Aorta (tissue), 5 donors: ENCODE results near the gene ASIC3. TPM values are rescaled to one million over a fixed set of nuclear protein-coding genes. Genes with fewer than 3 reads are reported as not detected.
A peak's percentile ranks its signal among the peaks of the same experiment; 100 is the strongest.

ENCODE experiments used
- ATAC-seq: fragments of 200-7000 bp; cut with Tn5 transposase; one replicate; pipeline ENCODE4 v1.9.1; 2022; ENCODE audit warnings: moderate library complexity; ENCODE audit not compliant: low FRiP score
- DNase-seq, 2 donors: peaks; one replicate each; pipeline ENCODE4 v3.0.0-alpha.2; 2020
- H3K27ac ChIP-seq, 2 donors: one replicate each; pipeline ENCODE4 v1.5.1; 2013; ENCODE audit warnings: low read length in 2 of 2, mild to moderate bottlenecking in 2 of 2, moderate library complexity in 2 of 2, control low read depth in 1 of 2, inconsistent platforms in 1 of 2, low read depth in 1 of 2
- H3K27me3 ChIP-seq, 2 donors: one replicate each; pipeline ENCODE4 v1.6.1; 2013; ENCODE audit warnings: control low read depth in 1 of 2, low read length in 1 of 2, mild to moderate bottlenecking in 1 of 2, moderate library complexity in 1 of 2; ENCODE audit not compliant: insufficient read depth in 2 of 2, control insufficient read depth in 1 of 2
- H3K36me3 ChIP-seq, 2 donors: one replicate each; pipeline ENCODE4 v1.6.1; 2013; ENCODE audit warnings: control low read depth in 1 of 2, low read length in 1 of 2, mild to moderate bottlenecking in 1 of 2; ENCODE audit not compliant: insufficient read depth in 2 of 2, control insufficient read depth in 1 of 2
- H3K4me1 ChIP-seq, 2 donors: one replicate each; pipeline ENCODE4 v1.6.1; 2013; ENCODE audit warnings: low read length in 2 of 2, control low read depth in 1 of 2, mild to moderate bottlenecking in 1 of 2, moderate library complexity in 1 of 2; ENCODE audit not compliant: insufficient read depth in 2 of 2, control insufficient read depth in 1 of 2
- H3K4me3 ChIP-seq, 2 donors: one replicate each; pipeline ENCODE4 v1.5.1; 2013; ENCODE audit warnings: low read length in 2 of 2, control low read depth in 1 of 2, mild to moderate bottlenecking in 1 of 2
- H3K9me3 ChIP-seq: one replicate; pipeline ENCODE4 v1.6.1; 2013; ENCODE audit warnings: mild to moderate bottlenecking, low read length; ENCODE audit not compliant: control insufficient read depth
- WGBS, 2 donors: extraction: QIAGEN DNeasy Blood & Tissue Kit; methylation state at CpG; one replicate each; pipeline ENCODE4 v1.1.7; 2013; 5-methylcytosine and 5-hydroxymethylcytosine counted together
- intact Hi-C, 2 donors: fragments of 100-400 bp; cut with DNase I; formaldehyde crosslinking; loops; one replicate each; pipeline versions ENCODE4 v1.14.2 to v1.15.0; 2022
- polyA plus RNA-seq, 2 donors: library from polyadenylated mRNA; stranded (reverse); fragments of 200-250 nt; gene quantifications; one replicate each; pipeline ENCODE4 v1.2.3, GENCODE V29; 2013
- total RNA-seq, 2 donors: library from RNA; stranded (reverse); fragmentation: NEBNext Ultra II Directional; extraction: Animal tissue kit (Norgen Biotek cat#: 25700); gene quantifications; one replicate each; pipeline ENCODE4 v1.2.1, GENCODE V29; 2021
- donor health status: healthy with polysubstance abuse.
- donor health status: Bipolar disorder and iron deficiency.
- donor health status: DM: no; HTN: no; CAD: no.
- donor health status: DM: no; HTN: no; CAD: no.
- donor health status: DM: yes; HTN: yes; CAD: no.

ASIC3 gene
- total and polyA plus RNA-seq, 4 donors: 1.7 to 7.1 (median 2.9) TPM; not detected in 1

DNA sequence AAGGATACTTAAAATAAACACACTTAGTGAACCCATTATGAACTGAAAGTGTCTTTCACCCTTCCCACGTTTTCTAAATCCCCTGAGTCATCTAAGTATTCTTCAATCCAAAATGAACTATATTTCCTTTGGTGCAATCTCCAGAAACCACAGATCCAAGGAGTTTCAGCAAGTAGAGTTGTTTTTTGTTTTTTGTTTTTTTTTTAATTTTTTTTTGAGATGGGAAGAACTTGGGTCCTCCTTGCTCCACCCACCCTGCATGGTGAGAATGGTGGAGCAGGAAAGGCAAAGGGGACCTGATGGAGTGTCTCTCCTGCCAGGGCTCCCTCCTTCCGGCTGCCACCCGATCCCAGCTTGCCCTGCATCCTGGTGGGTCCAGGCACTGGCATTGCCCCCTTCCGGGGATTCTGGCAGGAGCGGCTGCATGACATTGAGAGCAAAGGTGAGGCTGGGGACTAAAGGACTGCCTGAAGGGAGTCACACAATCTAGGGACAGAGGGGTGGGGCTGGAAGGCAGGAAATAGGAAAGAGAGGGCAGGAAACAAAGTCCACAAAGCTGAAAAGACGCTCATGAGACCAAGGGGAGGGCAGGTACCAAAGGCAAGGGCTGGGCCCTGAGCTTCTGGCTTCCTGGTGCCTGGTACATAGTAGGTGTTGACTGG, 36.2 kb upstream of the ASIC3 start:
- Histone ChIP-seq H3K4me3 (no peak overlapping the region), H3K27me3 (no peaks in the 10 kb centered on the region), H3K9me3 (no peaks in the 10 kb centered on the region), H3K27ac (no peak overlapping the region), H3K4me1 (no peaks in the 10 kb centered on the region), H3K36me3 (no peaks in the 10 kb centered on the region)
- DNase-seq (no peak), ATAC-seq (no peak)
- intact Hi-C loops: no loop called here
- 81 to 86% methylated on average over 6 of the region's 6 CpGs for WGBS, 2 donors

- no peaks in the 10 kb centered on the region for H3K27me3 ChIP-seq
- H3K27ac ChIP-seq: no peak overlapping the region
- DNase-seq (no peak), ATAC-seq (no peak)
- intact Hi-C loops: no loop called here
- no peak overlapping the region for H3K4me3 ChIP-seq
- H3K36me3 ChIP-seq: no peaks in the 10 kb centered on the region
- no peaks in the 10 kb centered on the region for H3K4me1 ChIP-seq
- 6 to 12% methylated on average over 23 of the region's 23 CpGs for WGBS, 2 donors
- H3K9me3 ChIP-seq: no peaks in the 10 kb centered on the region
Observed at GRCh38 chr7:151012911-151013347, 35.4 kb upstream of the ASIC3 start.

GRCh38 chr7:151013356-151013732, 35.0 kb upstream of the ASIC3 start:
- no peak for DNase-seq
- H3K4me3 ChIP-seq: no peak overlapping the region
- no peaks in the 10 kb centered on the region for H3K4me1 ChIP-seq
- H3K36me3 ChIP-seq: no peaks in the 10 kb centered on the region
- intact Hi-C loops: no loop called here
- no peak overlapping the region for H3K27ac ChIP-seq
- no peak for ATAC-seq
- WGBS, 2 donors: 5 to 9% methylated on average over 22 to 26 of the region's 26 CpGs
- no peaks in the 10 kb centered on the region for H3K27me3 ChIP-seq
- H3K9me3 ChIP-seq: no peaks in the 10 kb centered on the region

DNA sequence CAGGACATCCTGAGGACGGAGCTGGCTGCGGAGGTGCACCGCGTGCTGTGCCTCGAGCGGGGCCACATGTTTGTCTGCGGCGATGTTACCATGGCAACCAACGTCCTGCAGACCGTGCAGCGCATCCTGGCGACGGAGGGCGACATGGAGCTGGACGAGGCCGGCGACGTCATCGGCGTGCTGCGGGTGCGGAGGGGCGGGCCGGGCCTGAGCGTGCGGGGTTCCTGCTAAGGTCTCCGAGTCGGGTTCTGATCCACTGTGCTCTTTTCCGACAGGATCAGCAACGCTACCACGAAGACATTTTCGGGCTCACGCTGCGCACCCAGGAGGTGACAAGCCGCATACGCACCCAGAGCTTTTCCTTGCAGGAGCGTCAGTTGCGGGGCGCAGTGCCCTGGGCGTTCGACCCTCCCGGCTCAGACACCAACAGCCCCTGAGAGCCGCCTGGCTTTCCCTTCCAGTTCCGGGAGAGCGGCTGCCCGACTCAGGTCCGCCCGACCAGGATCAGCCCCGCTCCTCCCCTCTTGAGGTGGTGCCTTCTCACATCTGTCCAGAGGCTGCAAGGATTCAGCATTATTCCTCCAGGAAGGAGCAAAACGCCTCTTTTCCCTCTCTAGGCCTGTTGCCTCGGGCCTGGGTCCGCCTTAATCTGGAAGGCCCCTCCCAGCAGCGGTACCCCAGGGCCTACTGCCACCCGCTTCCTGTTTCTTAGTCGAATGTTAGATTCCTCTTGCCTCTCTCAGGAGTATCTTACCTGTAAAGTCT, 34.4 kb upstream of the ASIC3 start:
- Histone ChIP-seq H3K4me1 (no peaks in the 10 kb centered on the region), H3K4me3 (no peak overlapping the region), H3K36me3 (no peaks in the 10 kb centered on the region), H3K27me3 (no peaks in the 10 kb centered on the region), H3K27ac (no peak overlapping the region), H3K9me3 (no peaks in the 10 kb centered on the region)
- DNase-seq (peak; percentile 88 to 89), ATAC-seq (peak; percentile 13)
- 8% methylated on average over 55 of the region's 55 CpGs for WGBS, 2 donors
- intact Hi-C loops: no loop called here

DNA sequence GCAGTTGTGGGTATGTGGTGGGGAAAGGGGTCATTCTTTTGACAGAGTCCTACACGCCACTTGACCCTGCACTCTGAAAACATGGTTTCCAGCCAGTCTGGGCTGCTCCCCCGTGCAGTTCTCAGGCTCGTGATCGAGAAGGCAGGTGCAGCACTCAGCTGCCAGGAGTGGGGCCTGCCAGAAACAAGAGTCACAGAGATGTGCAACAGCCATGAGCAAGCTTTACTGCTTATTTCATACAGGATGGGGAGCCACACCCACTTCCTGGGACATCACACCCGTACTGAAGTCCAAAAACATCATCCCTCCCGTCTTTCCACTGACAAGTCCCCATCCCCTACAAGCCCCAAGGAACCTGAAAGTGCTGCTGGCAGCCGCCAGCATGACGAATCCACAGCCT, 33.4 kb upstream of the ASIC3 start:
- DNase-seq (no peak), ATAC-seq (no peak)
- intact Hi-C loops: loop anchor here in 1 of 2 donors (5.0 kb wide), 1 partner anchor 118 kb away; no protein-coding TSS in a partner anchor
- no peaks in the 10 kb centered on the region for H3K36me3 ChIP-seq
- no peak overlapping the region for H3K27ac ChIP-seq
- no peak overlapping the region for H3K4me3 ChIP-seq
- H3K4me1 ChIP-seq: no peaks in the 10 kb centered on the region
- H3K9me3 ChIP-seq: no peaks in the 10 kb centered on the region
- H3K27me3 ChIP-seq: no peaks in the 10 kb centered on the region
- WGBS, 2 donors: 83 to 86% methylated on average over 8 of the region's 8 CpGs

- H3K9me3 ChIP-seq: no peaks in the 10 kb centered on the region
- DNase-seq (no peak), ATAC-seq (no peak)
- H3K27me3 ChIP-seq: no peaks in the 10 kb centered on the region
- 87 to 94% methylated on average over 5 of the region's 5 CpGs for WGBS, 2 donors
- no peak overlapping the region for H3K4me3 ChIP-seq
- H3K36me3 ChIP-seq: no peaks in the 10 kb centered on the region
- H3K4me1 ChIP-seq: no peaks in the 10 kb centered on the region
- H3K27ac ChIP-seq: no peak overlapping the region
- intact Hi-C loops: loop anchor here in 1 of 2 donors (5.0 kb wide), 1 partner anchor 119 kb away; no protein-coding TSS in a partner anchor
Observed at GRCh38 chr7:151015967-151016366, 32.4 kb upstream of the ASIC3 start.

DNA sequence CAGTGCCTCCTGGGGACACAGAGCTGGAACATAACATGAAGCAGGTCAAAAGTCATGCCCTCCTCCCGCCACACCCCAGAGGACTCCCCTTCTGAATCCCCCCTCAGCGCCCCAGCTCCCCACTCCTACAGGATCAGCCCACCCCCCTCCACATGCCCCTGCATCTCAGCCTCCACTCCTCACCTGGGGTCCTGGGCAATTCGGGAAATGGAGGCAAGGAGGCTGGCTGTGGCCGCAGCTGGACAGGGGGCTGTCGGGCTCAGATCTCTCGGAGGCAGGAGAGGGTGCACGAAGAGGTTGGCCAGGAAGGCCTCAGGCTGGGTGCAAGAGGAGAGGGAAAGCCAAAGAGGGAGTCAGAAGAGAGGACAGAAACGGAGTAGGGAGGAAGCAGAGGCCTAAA, 31.8 kb upstream of the ASIC3 start:
- WGBS, 2 donors: 80 to 88% methylated on average over 8 of the region's 8 CpGs
- DNase-seq (no peak), ATAC-seq (no peak)
- Histone ChIP-seq H3K4me3 (no peak overlapping the region), H3K9me3 (no peaks in the 10 kb centered on the region), H3K4me1 (no peaks in the 10 kb centered on the region), H3K27me3 (no peaks in the 10 kb centered on the region), H3K36me3 (no peaks in the 10 kb centered on the region), H3K27ac (no peak overlapping the region)
- intact Hi-C loops: loop anchor here in 1 of 2 donors (5.0 kb wide), 1 partner anchor 119 kb away; no protein-coding TSS in a partner anchor

DNA sequence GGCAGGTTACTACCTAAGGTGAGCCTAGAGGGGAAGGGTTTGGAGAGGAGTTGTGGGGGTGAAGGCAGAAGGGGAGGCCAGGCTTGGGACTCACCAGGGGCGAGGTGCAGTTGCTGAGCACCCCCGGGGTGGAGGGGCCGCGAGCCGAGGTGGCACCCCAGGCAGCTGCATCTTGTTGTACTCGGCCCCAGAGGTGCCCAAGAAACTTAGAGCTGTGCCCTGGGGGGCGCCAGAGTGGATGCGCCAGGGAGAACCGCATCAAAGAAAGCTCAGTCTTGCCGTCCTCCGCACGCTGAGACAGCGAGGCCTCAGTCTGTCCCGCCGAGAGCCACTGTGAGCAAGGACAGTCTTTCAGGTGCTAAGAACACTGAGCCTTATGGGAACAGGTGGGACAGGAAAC, 31.4 kb upstream of the ASIC3 start:
- ATAC-seq (no peak), DNase-seq (no peak)
- Histone ChIP-seq H3K27ac (no peak overlapping the region), H3K27me3 (no peaks in the 10 kb centered on the region), H3K9me3 (no peaks in the 10 kb centered on the region), H3K36me3 (no peaks in the 10 kb centered on the region), H3K4me1 (no peaks in the 10 kb centered on the region), H3K4me3 (no peak overlapping the region)
- 83 to 84% methylated on average over 15 of the region's 15 CpGs for WGBS, 2 donors
- intact Hi-C loops: loop anchor here in 1 of 2 donors (5.0 kb wide), 1 partner anchor 120 kb away; no protein-coding TSS in a partner anchor
